Activated CD4-positive, alpha-beta T cell treated with anti-CD3 and anti-CD28 coated beads, Interleukin-2, amount 10 ng/mL, durations not matched to agents 7 days and 5 days (primary cell): ENCODE data around the gene HLCS. TPM values are rescaled to one million over a fixed set of nuclear protein-coding genes. Genes with fewer than 3 reads are reported as not detected.

Source experiments
- CTCF ChIA-PET: fragments of 350-600 bp; sonication (Branson Sonifier 250); formaldehyde crosslinking; loops from one replicate; lab custom pipeline; 2021; ENCODE audit warnings: antibody characterized with exemption; lab: Charles Lee
- POLR2A ChIA-PET: fragments of 350-600 bp; sonication (Branson Sonifier 250); formaldehyde crosslinking; loops from one replicate; lab custom pipeline; 2021; ENCODE audit warnings: antibody characterized with exemption; lab: Charles Lee
- DNase-seq: peaks from one replicate; pipeline ENCODE4 v3.0.0-alpha.2; 2020
- H3K27ac Mint-ChIP-seq: one replicate; pipeline ENCODE4 v1.8.0; 2021; ENCODE audit warnings: mild to moderate bottlenecking, moderate library complexity, mixed read lengths
- H3K27me3 Mint-ChIP-seq: one replicate; pipeline ENCODE4 v1.8.0; 2021; ENCODE audit warnings: mixed read lengths
- H3K36me3 Mint-ChIP-seq: one replicate; pipeline ENCODE4 v1.8.0; 2021; ENCODE audit warnings: low read depth, mixed read lengths
- H3K4me1 Mint-ChIP-seq: one replicate; pipeline ENCODE4 v1.8.0; 2021; ENCODE audit warnings: mixed read lengths
- H3K4me3 Mint-ChIP-seq: one replicate; pipeline ENCODE4 v1.8.0; 2021; ENCODE audit warnings: mild to moderate bottlenecking, moderate library complexity, mixed read lengths
- H3K9me3 Mint-ChIP-seq: one replicate; pipeline ENCODE4 v1.8.0; 2021; ENCODE audit warnings: mixed read lengths
- total RNA-seq, 2 experiments: library from RNA; stranded (reverse); gene quantifications; one replicate each; pipeline ENCODE4 v1.2.3, GENCODE V29; 2021

Gene HLCS
- total RNA-seq, 2 experiments from 2014 or later, result 15.8 to 15.9 TPM

DNA sequence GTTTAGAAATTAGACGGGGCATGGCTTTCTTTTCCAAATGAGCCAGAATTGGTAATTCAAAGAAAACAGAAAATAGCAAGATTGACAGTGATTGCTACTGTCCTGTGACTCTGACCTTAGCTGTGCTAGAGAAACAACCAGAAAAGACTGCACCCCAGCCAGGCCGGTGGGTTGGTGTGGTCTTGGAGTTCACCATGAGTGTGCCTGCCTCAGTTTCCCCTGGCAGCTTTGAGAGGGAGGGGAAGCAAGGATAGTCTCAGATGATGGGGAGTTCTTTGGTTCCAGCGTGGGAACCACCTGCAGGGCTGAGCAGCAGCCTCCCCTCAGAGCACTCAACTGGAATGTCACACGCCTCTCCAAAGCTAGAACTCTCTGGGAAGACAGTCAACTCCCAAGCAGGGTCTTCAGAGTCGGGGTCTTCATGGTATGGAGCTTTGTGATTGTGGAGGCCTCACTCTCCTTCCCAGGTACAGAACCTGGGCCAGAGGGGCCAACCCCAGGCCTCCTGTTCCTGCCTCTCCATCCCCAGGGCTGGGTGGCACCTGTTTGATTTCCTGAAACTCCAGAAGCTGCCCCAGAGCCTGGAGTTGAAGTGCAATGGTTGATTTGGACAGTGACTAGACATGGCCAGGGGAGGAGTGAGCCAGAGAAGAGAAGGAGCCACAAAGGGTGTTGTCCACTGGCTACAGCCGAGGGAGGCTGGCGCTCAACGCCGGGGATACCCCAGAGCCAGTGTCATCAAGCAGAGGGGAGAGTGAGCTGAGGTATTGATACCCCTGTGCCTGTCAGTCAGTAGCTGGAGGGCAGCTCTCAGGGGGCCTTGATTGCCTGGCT is 231.9 kb downstream of the HLCS start:
- no peaks in the 10 kb centered on the region for H3K4me1 Mint-ChIP-seq
- CTCF ChIA-PET, result interaction anchor here (1.1 kb wide), 1 partner anchor 37 kb away, joined by 3 read pairs; no protein-coding TSS in a partner anchor
- H3K36me3 Mint-ChIP-seq, result no peaks in the 10 kb centered on the region
- H3K4me3 Mint-ChIP-seq, result no peak overlapping the region
- POLR2A ChIA-PET, result no interaction called here
- no peaks in the 10 kb centered on the region for H3K9me3 Mint-ChIP-seq
- no peak for DNase-seq
- H3K27me3 Mint-ChIP-seq, result peaks cover 2% of the 10 kb centered on the region
- no peak overlapping the region for H3K27ac Mint-ChIP-seq

DNA sequence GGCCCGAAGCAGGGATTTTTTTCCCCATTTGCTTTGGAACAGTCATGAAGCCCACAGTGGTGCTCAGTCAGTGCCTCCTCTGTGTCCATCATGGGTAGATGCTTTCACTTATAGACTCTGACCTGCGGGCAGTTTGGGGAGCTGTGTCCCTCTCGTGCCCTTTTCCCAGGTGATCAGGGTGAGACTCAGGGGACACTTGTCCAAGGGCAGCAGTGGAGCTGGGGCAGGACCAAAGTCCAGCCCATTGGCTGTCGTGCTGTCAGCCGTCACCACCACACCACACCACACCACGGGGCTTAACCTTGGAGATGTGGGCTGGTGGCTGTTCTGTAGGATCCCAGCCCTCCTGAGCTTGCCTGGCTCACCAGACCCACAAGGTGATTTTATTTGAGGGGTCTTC is 232.6 kb downstream of the HLCS start:
- ChIA-PET POLR2A (no interaction called here), CTCF (interaction anchor here (1.1 kb wide), 1 partner anchor 38 kb away, joined by 3 read pairs; no protein-coding TSS in a partner anchor)
- H3K4me1 Mint-ChIP-seq, result no peaks in the 10 kb centered on the region
- no peak overlapping the region for H3K27ac Mint-ChIP-seq
- no peak overlapping the region for H3K4me3 Mint-ChIP-seq
- no peak for DNase-seq
- no peaks in the 10 kb centered on the region for H3K27me3 Mint-ChIP-seq
- no peaks in the 10 kb centered on the region for H3K9me3 Mint-ChIP-seq
- no peaks in the 10 kb centered on the region for H3K36me3 Mint-ChIP-seq

DNA sequence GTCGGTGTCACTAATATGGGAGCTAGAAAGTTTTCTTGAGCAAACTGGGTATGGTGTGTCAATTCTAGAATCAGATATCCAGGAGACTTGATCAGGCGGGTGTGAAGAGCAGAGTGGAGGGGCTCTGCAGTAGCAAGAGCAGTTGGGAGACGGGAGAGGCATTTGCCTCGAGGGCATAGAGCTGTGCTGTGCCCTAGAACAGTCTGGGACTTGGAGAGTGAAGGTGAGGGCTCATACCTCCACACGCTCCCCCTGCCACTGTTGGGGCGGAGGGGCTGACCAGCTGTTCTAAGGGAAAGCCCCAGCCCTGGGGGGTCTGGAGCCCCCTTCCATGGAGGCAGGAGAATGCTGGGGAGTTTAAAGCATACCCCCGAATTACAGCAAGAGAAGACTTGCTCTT is 233.7 kb downstream of the HLCS start:
- Mint-ChIP-seq H3K4me3 (no peak overlapping the region), H3K27me3 (no peaks in the 10 kb centered on the region), H3K4me1 (no peaks in the 10 kb centered on the region), H3K27ac (no peak overlapping the region), H3K36me3 (no peaks in the 10 kb centered on the region), H3K9me3 (no peaks in the 10 kb centered on the region)
- DNase-seq, result no peak
- ChIA-PET POLR2A (no interaction called here), CTCF (no interaction called here)

DNA sequence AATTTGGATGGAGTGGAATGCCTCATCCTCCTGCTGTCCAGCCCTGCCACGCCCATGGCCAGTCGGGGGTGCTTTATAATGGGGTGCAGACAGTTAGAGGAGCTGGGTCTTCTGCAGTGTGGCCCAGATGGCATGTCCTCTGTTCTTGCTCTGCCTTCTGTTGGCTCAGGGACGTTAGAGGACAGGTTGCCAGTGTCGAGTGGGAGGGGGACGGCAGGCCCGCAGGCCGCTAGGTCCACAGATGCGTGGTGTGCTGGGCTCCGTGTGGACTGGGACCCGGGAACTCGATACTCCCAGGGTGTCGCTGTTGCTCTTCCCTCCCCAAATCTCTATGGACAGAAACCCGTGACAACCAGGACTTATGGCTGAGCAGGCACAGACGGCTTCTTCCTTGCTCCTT is 234.3 kb downstream of the HLCS start:
- Mint-ChIP-seq H3K4me3 (no peak overlapping the region), H3K27ac (no peak overlapping the region), H3K9me3 (no peaks in the 10 kb centered on the region), H3K36me3 (no peaks in the 10 kb centered on the region), H3K27me3 (no peaks in the 10 kb centered on the region), H3K4me1 (no peaks in the 10 kb centered on the region)
- ChIA-PET CTCF (no interaction called here), POLR2A (no interaction called here)
- DNase-seq, result no peak

DNA sequence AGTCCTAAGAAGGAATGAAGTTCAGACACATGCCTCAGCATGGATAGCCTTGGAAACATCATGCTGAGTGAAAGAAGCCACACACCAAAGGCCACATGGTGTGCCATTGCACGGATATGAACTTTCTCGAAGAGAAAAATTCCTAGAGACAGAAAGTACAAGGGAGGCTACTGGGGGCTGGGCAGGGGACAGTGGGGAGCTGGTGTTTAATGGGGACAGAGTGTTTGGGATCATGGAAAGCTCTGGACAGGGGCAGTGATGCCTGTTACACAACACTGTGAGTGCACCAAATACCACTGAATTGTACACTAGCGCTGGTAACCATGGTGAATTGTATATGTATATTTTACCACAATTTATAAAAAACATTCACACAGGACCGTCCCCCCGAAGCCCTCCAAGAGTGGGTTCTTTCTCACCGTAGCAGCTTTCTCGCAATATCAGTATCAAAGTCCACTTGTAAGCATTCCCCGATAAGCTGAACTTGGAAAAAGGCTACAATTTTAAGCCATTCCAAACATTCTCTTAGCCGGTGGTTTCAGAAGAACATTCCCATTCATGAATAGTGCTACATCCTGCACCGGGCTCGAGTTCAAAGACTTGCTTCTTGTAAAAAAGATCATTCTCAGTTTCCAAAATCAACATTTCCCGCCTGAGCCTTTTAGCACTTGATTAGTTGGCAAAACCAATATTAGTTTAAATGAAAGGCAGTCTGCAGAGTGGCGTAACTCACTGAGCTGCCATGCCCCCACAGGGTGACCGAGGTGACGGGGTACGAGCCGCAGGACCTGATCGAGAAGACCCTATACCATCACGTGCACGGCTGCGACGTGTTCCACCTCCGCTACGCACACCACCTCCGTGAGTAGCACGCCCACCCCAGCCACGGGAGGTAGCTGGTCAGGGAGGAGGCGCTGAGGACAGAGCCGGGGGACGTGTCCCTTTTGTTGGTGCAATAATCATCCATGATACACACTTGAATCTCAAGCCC is 235.9 kb downstream of the HLCS start:
- Mint-ChIP-seq H3K36me3 (no peaks in the 10 kb centered on the region), H3K9me3 (no peaks in the 10 kb centered on the region), H3K27ac (no peak overlapping the region), H3K4me3 (no peak overlapping the region), H3K4me1 (no peaks in the 10 kb centered on the region), H3K27me3 (no peaks in the 10 kb centered on the region)
- ChIA-PET CTCF (interaction anchor here (1.2 kb wide), 1 partner anchor 9 kb away, joined by 3 read pairs; no protein-coding TSS in a partner anchor), POLR2A (no interaction called here)
- DNase-seq, result no peak

DNA sequence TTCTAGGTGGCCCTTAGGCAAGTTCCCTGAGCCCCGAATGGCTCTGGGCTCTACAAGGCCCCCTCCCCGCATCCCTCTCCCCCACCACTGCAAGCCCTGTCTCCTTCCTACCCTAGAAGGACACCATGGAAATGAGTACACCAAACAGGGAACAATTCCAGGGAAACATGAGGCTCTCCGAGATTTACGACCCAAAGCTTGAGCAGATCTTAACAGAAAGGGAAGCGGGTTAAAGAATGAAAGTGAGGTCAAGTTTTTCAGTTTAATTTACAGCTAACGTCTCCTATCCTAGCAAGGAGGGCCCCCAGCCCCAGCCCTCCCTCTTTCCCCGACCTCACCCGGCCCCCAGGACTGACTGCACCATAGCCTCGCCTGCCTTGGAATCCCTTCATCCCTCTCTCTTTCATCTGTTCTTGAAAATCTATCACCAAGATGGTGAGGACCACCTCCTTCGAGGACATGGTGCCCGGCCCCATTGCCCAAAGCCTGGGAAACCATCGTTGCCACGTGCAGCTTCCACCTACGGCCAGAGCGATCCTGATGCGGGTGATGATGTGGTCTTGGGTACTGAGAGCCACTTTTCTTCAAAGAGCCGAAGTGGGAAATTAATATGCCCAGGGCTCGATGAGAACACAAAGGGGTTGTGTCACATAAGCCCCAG is 237.0 kb downstream of the HLCS start:
- H3K4me3 Mint-ChIP-seq, result no peak overlapping the region
- no peaks in the 10 kb centered on the region for H3K27me3 Mint-ChIP-seq
- DNase-seq, result no peak
- ChIA-PET POLR2A (no interaction called here), CTCF (no interaction called here)
- no peaks in the 10 kb centered on the region for H3K9me3 Mint-ChIP-seq
- no peak overlapping the region for H3K27ac Mint-ChIP-seq
- no peaks in the 10 kb centered on the region for H3K4me1 Mint-ChIP-seq
- H3K36me3 Mint-ChIP-seq, result no peaks in the 10 kb centered on the region

DNA sequence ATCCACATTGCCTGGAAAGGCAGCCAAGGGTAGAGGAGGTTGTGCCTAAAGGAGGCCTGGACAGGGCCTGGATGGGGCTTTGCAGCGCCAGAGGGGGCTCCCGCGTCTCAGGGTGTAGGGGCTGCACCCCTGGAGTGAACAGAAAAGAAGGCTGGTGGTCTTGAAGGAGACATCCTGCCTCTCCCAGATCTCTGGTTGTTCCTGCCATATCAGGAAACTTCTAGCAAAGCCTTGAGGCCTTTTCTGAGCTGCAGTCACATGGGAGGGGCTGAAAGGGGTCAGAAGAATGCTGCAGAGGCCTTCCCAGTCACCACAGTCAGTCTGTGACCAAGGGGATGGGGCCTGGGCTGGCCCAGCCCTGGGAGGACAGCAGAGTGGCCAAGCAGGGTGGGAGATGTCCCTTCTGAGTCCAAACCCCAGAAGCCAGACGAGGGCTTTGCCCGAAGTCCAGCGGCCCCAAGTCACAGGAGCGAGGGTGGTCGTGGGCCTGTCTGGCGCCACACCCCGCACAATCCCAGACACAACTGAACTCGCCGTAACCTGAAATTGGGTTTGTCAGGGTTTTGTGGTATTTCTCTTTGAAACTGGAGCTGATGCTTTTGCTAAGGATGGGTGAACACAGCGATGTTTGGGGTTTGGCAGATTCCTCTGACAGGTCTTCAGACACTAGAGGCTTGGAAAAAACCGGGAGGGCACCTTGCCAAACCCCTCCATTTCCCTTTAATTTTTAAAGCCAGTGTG is 237.9 kb downstream of the HLCS start:
- CTCF ChIA-PET, result no interaction called here
- Mint-ChIP-seq H3K27ac (no peak overlapping the region), H3K36me3 (no peaks in the 10 kb centered on the region), H3K27me3 (no peaks in the 10 kb centered on the region), H3K9me3 (no peaks in the 10 kb centered on the region), H3K4me1 (no peaks in the 10 kb centered on the region), H3K4me3 (no peak overlapping the region)
- DNase-seq, result no peak
- POLR2A ChIA-PET, result no interaction called here

DNA sequence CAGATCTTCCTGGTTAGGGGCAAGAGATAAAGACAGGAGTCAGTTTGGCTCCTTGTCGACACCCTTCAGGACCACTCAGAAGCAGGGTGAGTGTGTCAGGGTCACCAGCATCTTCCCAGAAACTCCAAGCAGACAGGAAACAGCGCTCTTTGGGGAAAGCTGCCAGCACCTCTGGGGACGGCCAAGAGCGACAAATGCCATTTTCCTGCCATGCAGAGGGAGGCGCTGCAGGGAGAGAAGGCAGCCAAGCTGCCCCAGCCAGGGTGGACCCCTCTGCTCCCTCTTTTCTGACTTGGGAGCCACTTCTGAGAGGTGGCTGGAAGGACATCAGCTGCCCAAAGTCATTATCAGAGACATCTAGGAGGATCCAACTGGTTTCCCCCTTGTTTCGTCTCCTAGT is 238.6 kb downstream of the HLCS start:
- no peaks in the 10 kb centered on the region for H3K27me3 Mint-ChIP-seq
- no peaks in the 10 kb centered on the region for H3K36me3 Mint-ChIP-seq
- ChIA-PET POLR2A (no interaction called here), CTCF (no interaction called here)
- H3K4me1 Mint-ChIP-seq, result no peaks in the 10 kb centered on the region
- H3K27ac Mint-ChIP-seq, result no peak overlapping the region
- H3K9me3 Mint-ChIP-seq, result no peaks in the 10 kb centered on the region
- H3K4me3 Mint-ChIP-seq, result no peak overlapping the region
- DNase-seq, result no peak

DNA sequence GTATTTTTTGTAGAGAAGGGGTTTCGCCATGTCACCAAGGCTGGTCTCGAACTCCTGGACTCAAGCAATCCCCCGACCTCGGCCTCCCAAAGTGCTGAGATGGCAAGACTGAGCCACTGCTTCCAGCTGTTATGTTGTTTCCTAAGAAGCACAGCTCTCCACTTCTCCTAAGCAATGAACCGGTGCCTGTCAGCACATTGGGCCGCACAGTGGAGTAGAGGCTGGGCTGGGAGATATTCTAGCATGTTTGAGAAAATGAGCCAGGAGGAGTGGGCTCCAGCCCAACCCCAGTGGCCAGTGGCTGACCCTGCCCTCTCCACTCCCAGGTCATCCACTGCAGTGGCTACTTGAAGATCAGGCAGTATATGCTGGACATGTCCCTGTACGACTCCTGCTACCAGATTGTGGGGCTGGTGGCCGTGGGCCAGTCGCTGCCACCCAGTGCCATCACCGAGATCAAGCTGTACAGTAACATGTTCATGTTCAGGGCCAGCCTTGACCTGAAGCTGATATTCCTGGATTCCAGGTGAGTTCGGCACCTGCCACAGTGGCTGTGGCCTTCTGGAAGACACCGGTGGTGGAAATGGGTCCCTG is 240.6 kb downstream of the HLCS start:
- Mint-ChIP-seq H3K27me3 (peaks cover 3% of the 10 kb centered on the region), H3K9me3 (no peaks in the 10 kb centered on the region), H3K4me3 (no peak overlapping the region), H3K36me3 (no peaks in the 10 kb centered on the region), H3K4me1 (no peaks in the 10 kb centered on the region), H3K27ac (no peak overlapping the region)
- DNase-seq, result no peak
- ChIA-PET CTCF (no interaction called here), POLR2A (no interaction called here)

DNA sequence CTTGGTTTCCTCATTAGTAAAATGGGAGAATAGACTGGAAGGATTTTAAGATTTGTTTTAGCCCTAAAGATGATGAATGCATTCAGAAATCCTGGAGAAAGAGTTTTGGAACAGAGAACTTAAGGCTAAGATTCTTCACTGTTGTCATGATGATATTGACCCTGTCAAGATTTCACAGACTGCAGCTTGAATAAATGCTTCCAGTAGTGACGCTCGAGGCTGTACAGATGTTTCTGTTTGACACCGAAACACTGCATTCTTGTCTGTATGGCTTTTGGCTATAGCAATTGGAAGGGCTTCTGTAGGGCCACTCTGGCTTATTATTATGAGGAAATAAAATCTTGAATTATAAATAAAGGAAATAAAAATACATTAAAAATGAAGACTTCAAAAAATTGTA is 241.8 kb downstream of the HLCS start:
- no peaks in the 10 kb centered on the region for H3K9me3 Mint-ChIP-seq
- POLR2A ChIA-PET, result no interaction called here
- no peaks in the 10 kb centered on the region for H3K4me1 Mint-ChIP-seq
- DNase-seq, result no peak
- CTCF ChIA-PET, result interaction anchor here (0.9 kb wide), 1 partner anchor 17 kb away, joined by 3 read pairs; no protein-coding TSS in a partner anchor
- H3K27ac Mint-ChIP-seq, result no peak overlapping the region
- H3K36me3 Mint-ChIP-seq, result no peaks in the 10 kb centered on the region
- peaks cover 6% of the 10 kb centered on the region for H3K27me3 Mint-ChIP-seq
- H3K4me3 Mint-ChIP-seq, result no peak overlapping the region

DNA sequence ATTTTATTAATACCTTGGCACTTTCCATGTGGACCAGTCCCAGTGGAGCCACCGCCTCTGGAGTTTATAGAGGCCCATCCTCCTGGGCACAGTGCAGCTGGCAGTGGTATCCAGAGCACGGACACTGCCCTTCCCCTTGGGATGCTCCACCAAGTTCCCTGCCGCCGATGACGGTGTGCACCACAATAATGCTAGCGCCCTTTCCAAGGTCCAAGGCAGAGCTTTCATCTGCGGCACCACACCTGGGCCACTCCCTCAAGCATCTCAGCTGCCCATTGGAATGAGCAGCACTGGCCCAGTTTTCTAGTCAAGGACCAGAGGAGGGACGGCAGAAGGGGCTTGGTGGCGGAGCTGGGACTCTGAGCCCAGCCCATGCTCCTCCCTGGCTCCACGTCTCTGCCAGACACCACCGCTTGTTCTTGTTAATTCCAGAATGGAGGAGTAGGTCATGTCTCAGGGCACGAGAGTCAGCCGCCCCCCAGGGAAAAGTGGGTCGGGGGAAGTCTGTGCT is 243.0 kb downstream of the HLCS start:
- H3K36me3 Mint-ChIP-seq, result no peaks in the 10 kb centered on the region
- ChIA-PET CTCF (no interaction called here), POLR2A (no interaction called here)
- H3K4me3 Mint-ChIP-seq, result no peak overlapping the region
- DNase-seq, result no peak
- H3K27ac Mint-ChIP-seq, result no peak overlapping the region
- H3K9me3 Mint-ChIP-seq, result no peaks in the 10 kb centered on the region
- H3K27me3 Mint-ChIP-seq, result peaks cover 6% of the 10 kb centered on the region
- no peaks in the 10 kb centered on the region for H3K4me1 Mint-ChIP-seq
